Measurements from ENCODE around the gene EFEMP2.
"Not testable (repeated sequence)": the region's sequence is repeated elsewhere in the genome, so short reads cannot be mapped to it uniquely, and the experiment has no call there.

The EFEMP2 gene

DNA sequence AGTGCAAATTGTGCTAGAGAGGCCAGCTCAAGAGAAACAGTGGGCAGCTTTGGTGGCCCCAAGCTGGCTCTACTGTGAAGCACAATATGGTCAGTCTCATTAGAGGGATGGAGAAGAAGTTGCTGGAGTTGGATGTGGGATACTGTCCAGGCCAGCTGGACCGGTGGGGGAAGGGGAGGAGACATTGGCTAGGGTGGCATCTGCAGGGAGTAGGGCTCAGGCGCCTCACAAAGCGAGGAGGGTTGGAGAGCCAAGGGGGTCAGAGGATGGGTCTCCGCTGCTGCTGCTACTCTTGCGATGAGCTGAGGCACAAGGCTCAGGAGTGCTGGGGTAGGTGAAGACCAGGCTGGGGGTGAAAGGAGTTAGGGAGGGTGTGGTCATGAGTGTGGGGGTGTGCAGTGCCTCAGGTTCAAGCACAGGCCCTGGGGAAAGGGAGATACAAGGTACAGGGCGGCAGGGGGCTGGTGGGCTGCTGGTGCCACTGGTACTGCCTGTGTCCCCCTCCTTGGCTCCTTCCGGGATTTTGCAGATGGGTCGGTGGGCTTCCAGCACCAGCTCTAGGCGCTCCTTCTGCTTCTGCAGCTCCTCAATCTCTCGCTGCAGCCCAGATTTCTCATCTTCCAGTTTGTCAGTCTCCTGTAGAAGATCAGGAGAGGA, 20.2 kb upstream of the EFEMP2 start:
- H3K9me3 Mint-ChIP-seq: no peaks in the 10 kb centered on the region
- peaks cover 77% of the 10 kb centered on the region for H3K4me1 Mint-ChIP-seq
- no peak for ATAC-seq
- peak overlapping the region; percentile 92 for H3K27ac Mint-ChIP-seq
- peak overlapping the region; percentile 83 for H3K4me3 Mint-ChIP-seq
- no peaks in the 10 kb centered on the region for H3K27me3 Mint-ChIP-seq
- no peaks in the 10 kb centered on the region for H3K36me3 Mint-ChIP-seq

DNA sequence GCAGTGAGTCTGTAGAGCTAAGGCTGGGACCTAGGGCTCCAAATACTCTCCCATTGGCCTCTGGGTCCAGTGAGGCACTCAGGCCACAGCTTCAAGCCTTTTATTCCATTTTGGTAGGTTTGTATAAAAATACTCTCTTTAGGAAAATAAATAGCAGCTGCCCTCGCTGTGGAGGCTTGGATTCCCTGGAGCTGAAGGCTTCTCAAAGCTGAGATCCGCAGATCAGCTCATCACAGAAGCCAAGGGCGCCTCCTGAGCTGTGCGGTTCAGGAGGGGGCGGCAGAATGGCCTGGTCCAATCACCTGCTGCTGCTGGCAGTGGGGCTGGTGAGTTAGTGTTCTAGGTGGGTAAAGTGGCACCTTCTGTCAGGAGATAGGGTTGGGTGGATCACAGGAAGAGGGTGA, 19.5 kb upstream of the EFEMP2 start:
- not testable (repeated sequence) for H3K9me3 Mint-ChIP-seq, H3K36me3 Mint-ChIP-seq, ATAC-seq, H3K27me3 Mint-ChIP-seq
- Mint-ChIP-seq H3K4me3 (peak overlapping the region; percentile 83), H3K27ac (peak overlapping the region; percentile 92), H3K4me1 (peaks cover 83% of the 10 kb centered on the region)

- no peak for ATAC-seq
- Mint-ChIP-seq H3K4me1 (peaks cover 86% of the 10 kb centered on the region), H3K4me3 (peak overlapping the region; percentile 83), H3K36me3 (peaks cover 4% of the 10 kb centered on the region), H3K27me3 (no peaks in the 10 kb centered on the region), H3K9me3 (no peaks in the 10 kb centered on the region), H3K27ac (peak overlapping the region; percentile 92)
Observed at GRCh38 chr11:65891219-65892136, 18.9 kb upstream of the EFEMP2 start.

- H3K27me3 Mint-ChIP-seq: no peaks in the 10 kb centered on the region
- H3K4me3 Mint-ChIP-seq: peak within 1 kb of the TSS; percentile 83
- H3K4me1 Mint-ChIP-seq: peaks cover 81% of the 10 kb centered on the region
- H3K9me3 Mint-ChIP-seq: no peaks in the 10 kb centered on the region
- ATAC-seq: peak; percentile 86
- H3K36me3 Mint-ChIP-seq: peaks cover 7% of the 10 kb centered on the region
- peak within 1 kb of the TSS; percentile 92 for H3K27ac Mint-ChIP-seq
Observed at GRCh38 chr11:65890324-65891218, 18.0 kb upstream of the EFEMP2 start, which contains the start of gene CCDC85B. Gene CCDC85B (plus strand): TSS chr11:65890673. CDS start chr11:65890784, 111 bp downstream.

GRCh38 chr11:65888163-65888814, 15.7 kb upstream of the EFEMP2 start, which contains the start of gene FIBP:
Gene FIBP (minus strand): TSS chr11:65888471. CDS start chr11:65888418, 53 bp downstream.
- peaks cover 22% of the 10 kb centered on the region for H3K36me3 Mint-ChIP-seq
- peak within 1 kb of the TSS; percentile 83 for H3K4me3 Mint-ChIP-seq
- H3K27me3 Mint-ChIP-seq: no peaks in the 10 kb centered on the region
- peak within 1 kb of the TSS; percentile 92 for H3K27ac Mint-ChIP-seq
- H3K9me3 Mint-ChIP-seq: no peaks in the 10 kb centered on the region
- peak; percentile 80 for ATAC-seq
- peaks cover 77% of the 10 kb centered on the region for H3K4me1 Mint-ChIP-seq

GRCh38 chr11:65887723-65888162, 15.1 kb upstream of the EFEMP2 start:
- Mint-ChIP-seq H3K9me3 (no peaks in the 10 kb centered on the region), H3K36me3 (peaks cover 23% of the 10 kb centered on the region), H3K27ac (peak overlapping the region; percentile 92), H3K4me3 (peak overlapping the region; percentile 83), H3K27me3 (no peaks in the 10 kb centered on the region), H3K4me1 (peaks cover 71% of the 10 kb centered on the region)
- ATAC-seq: no peak

DNA sequence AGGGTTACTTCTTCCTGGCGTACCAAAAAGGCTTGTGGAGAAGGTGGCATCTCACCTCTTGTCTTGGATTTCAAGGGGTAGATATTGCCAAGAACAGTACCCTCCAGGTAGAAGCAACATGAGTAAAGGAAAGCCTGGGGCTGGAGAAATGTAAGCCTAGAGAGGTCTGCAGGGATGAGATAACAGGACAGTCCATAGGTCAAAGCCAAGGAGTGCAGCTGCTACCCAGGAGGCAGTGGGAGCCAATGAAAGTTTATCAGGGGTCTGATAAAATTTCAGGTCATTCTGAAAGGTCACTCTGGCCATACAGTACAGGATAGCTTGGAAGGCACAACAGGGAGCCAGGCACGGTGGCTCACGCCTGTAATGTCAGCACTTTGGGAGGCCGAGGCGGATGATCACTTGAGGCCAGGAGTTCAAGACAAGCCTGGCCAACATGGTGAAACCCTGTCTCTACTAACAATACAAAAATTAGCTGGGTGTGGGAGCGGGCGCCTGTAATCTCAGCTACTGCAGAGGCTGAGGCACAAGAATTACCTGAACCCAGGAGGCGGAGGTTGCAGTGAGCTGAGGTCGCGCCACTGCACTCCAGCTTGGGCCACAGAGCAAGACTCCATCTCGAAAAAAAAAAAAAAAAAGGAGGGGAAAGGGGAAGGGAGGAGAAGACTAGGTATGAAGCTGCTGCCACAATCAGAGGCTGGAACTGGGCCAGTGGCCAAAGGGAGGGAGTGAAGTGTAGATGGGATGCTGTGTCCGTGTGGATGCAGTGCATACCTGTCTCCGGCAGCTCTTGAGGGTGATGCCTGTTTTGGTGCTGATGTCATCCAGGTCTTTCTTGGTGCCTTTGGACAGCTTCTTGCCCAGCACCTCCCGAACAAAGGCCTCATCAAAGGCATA, 14.5 kb upstream of the EFEMP2 start:
- H3K27ac Mint-ChIP-seq: peak overlapping the region; percentile 92
- peaks cover 65% of the 10 kb centered on the region for H3K4me1 Mint-ChIP-seq
- H3K36me3 Mint-ChIP-seq: peaks cover 29% of the 10 kb centered on the region
- H3K9me3 Mint-ChIP-seq: no peaks in the 10 kb centered on the region
- H3K27me3 Mint-ChIP-seq: no peaks in the 10 kb centered on the region
- no peak for ATAC-seq
- H3K4me3 Mint-ChIP-seq: peak overlapping the region; percentile 83

GRCh38 chr11:65885808-65886536, 13.4 kb upstream of the EFEMP2 start:
- no peaks in the 10 kb centered on the region for H3K27me3 Mint-ChIP-seq
- no peak overlapping the region for H3K4me3 Mint-ChIP-seq
- peaks cover 34% of the 10 kb centered on the region for H3K36me3 Mint-ChIP-seq
- no peak for ATAC-seq
- peaks cover 62% of the 10 kb centered on the region for H3K4me1 Mint-ChIP-seq
- no peaks in the 10 kb centered on the region for H3K9me3 Mint-ChIP-seq
- peak overlapping the region; percentile 48 for H3K27ac Mint-ChIP-seq

- Mint-ChIP-seq H3K36me3 (peaks cover 34% of the 10 kb centered on the region), H3K27ac (no peak overlapping the region), H3K4me1 (peaks cover 66% of the 10 kb centered on the region), H3K4me3 (no peak overlapping the region), H3K9me3 (no peaks in the 10 kb centered on the region), H3K27me3 (no peaks in the 10 kb centered on the region)
- no peak for ATAC-seq
Observed at GRCh38 chr11:65885231-65885630, 12.6 kb upstream of the EFEMP2 start.

GRCh38 chr11:65884716-65885092, 12.1 kb upstream of the EFEMP2 start:
- Mint-ChIP-seq H3K9me3 (no peaks in the 10 kb centered on the region), H3K27ac (peak overlapping the region; percentile 28), H3K36me3 (peaks cover 34% of the 10 kb centered on the region), H3K27me3 (no peaks in the 10 kb centered on the region), H3K4me1 (peaks cover 60% of the 10 kb centered on the region), H3K4me3 (no peak overlapping the region)
- peak; percentile 67 for ATAC-seq

- ATAC-seq: no peak
- Mint-ChIP-seq H3K27ac (peak overlapping the region; percentile 28), H3K4me1 (peaks cover 54% of the 10 kb centered on the region), H3K9me3 (no peaks in the 10 kb centered on the region), H3K36me3 (peaks cover 34% of the 10 kb centered on the region), H3K27me3 (no peaks in the 10 kb centered on the region), H3K4me3 (no peak overlapping the region)
Observed at GRCh38 chr11:65883786-65884715, 11.5 kb upstream of the EFEMP2 start.

- H3K4me1 Mint-ChIP-seq: peaks cover 46% of the 10 kb centered on the region
- peaks cover 34% of the 10 kb centered on the region for H3K36me3 Mint-ChIP-seq
- H3K9me3 Mint-ChIP-seq: no peaks in the 10 kb centered on the region
- ATAC-seq: no peak
- no peak overlapping the region for H3K4me3 Mint-ChIP-seq
- no peaks in the 10 kb centered on the region for H3K27me3 Mint-ChIP-seq
- no peak overlapping the region for H3K27ac Mint-ChIP-seq
Observed at GRCh38 chr11:65883058-65883761, 10.6 kb upstream of the EFEMP2 start.

All from stimulated activated memory B cell treated with anti-CD40 and anti-IgM and Interleukin-4, amounts not matched to agents 10 μg/mL and 1 μg/mL and 100 μg/mL, for 72 hours (primary cell).